Activated naive CD4-positive, alpha-beta T cell treated with Interleukin-2 at 50 U/mL for 16 hours (primary cell): ENCODE results near the gene GADL1.

Source experiments
- DNase-seq: peaks from one replicate; pipeline ENCODE4 v3.0.0-alpha.2; 2020

The GADL1 gene

GRCh38 chr3:30873671-30874070 lies 20.8 kb downstream of the GADL1 start:
- DNase-seq, result no peak

GRCh38 chr3:30872879-30873278 lies 21.6 kb downstream of the GADL1 start:
- no peak for DNase-seq

- DNase-seq, result no peak
These were observed 22.7 kb downstream of the GADL1 start for GRCh38 chr3:30871720-30872119.

- DNase-seq, result no peak
These were observed 29.6 kb downstream of the GADL1 start for GRCh38 chr3:30864836-30865235.

GRCh38 chr3:30864132-30864531 lies 30.3 kb downstream of the GADL1 start:
- no peak for DNase-seq

- no peak for DNase-seq
These were observed 32.5 kb downstream of the GADL1 start for GRCh38 chr3:30862004-30862403.

GRCh38 chr3:30858894-30859389 lies 35.5 kb downstream of the GADL1 start:
- DNase-seq, result no peak

GRCh38 chr3:30855400-30856292 lies 38.8 kb downstream of the GADL1 start:
- no peak for DNase-seq

GRCh38 chr3:30852833-30853232 lies 41.6 kb downstream of the GADL1 start:
- no peak for DNase-seq

- DNase-seq, result no peak
These were observed 46.2 kb downstream of the GADL1 start for GRCh38 chr3:30848087-30848779.

GRCh38 chr3:30847592-30847991 lies 46.9 kb downstream of the GADL1 start:
- no peak for DNase-seq

GRCh38 chr3:30845606-30846005 lies 48.9 kb downstream of the GADL1 start:
- no peak for DNase-seq

- no peak for DNase-seq
These were observed 50.6 kb downstream of the GADL1 start for GRCh38 chr3:30843877-30844276.

- no peak for DNase-seq
These were observed 58.3 kb downstream of the GADL1 start for GRCh38 chr3:30836141-30836540.

- DNase-seq, result no peak
These were observed 58.8 kb downstream of the GADL1 start for GRCh38 chr3:30835667-30836066.

- no peak for DNase-seq
These were observed 61.4 kb downstream of the GADL1 start for GRCh38 chr3:30832961-30833575.

- no peak for DNase-seq
These were observed 67.4 kb downstream of the GADL1 start for GRCh38 chr3:30827080-30827479.

GRCh38 chr3:30826531-30826942 lies 67.9 kb downstream of the GADL1 start:
- no peak for DNase-seq

GRCh38 chr3:30819067-30819798 lies 75.2 kb downstream of the GADL1 start:
- no peak for DNase-seq

GRCh38 chr3:30813734-30814133 lies 80.7 kb downstream of the GADL1 start:
- no peak for DNase-seq

GRCh38 chr3:30811151-30811795 lies 83.2 kb downstream of the GADL1 start:
- no peak for DNase-seq

GRCh38 chr3:30810625-30811024 lies 83.8 kb downstream of the GADL1 start:
- DNase-seq, result no peak
